ENCODE measurements around the gene CHADL.

DNA sequence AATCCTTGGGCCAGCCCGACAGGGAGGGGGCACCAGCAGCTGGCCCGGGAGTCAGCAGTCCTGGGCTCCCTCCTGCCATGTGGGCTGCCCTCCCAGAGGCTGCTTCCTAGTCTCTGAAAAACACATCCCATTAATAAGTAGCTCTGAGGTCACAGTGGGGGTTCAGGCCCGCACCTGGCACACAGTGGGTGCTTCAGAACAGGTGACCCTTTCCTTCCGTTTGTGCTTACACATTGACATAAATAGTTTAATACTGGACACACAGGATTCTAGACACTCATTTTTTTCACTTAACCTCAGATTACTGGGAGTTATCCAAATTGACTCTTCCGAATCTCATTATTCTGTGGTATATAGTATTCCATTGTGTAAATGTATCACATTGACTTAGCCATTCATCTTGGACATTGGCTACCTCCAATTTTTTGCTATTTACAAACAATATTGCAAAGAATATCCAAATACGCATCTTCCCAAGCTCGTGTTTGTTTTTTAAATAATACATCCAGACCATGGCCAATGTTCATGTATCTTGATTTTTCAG is 474 bp upstream of the CHADL start:
- TF ChIP-seq, protein P1, sequence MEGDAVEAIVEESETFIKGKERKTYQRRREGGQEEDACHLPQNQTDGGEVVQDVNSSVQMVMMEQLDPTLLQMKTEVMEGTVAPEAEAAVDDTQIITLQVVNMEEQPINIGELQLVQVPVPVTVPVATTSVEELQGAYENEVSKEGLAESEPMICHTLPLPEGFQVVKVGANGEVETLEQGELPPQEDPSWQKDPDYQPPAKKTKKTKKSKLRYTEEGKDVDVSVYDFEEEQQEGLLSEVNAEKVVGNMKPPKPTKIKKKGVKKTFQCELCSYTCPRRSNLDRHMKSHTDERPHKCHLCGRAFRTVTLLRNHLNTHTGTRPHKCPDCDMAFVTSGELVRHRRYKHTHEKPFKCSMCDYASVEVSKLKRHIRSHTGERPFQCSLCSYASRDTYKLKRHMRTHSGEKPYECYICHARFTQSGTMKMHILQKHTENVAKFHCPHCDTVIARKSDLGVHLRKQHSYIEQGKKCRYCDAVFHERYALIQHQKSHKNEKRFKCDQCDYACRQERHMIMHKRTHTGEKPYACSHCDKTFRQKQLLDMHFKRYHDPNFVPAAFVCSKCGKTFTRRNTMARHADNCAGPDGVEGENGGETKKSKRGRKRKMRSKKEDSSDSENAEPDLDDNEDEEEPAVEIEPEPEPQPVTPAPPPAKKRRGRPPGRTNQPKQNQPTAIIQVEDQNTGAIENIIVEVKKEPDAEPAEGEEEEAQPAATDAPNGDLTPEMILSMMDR (conservative IDR thresholded peaks at IDR 0.05) = no peak
- TF ChIP-seq ZFX (IDR thresholded peaks at IDR 0.05) = no peak
